ENCODE measurements around the gene DCANP1. TPM values are rescaled to one million over a fixed set of nuclear protein-coding genes. Genes with fewer than 3 reads are reported as not detected.

DCANP1 gene
- total and polyA plus RNA-seq, 2 donors (not counting 3 experiments of a cell fraction or from before 2014, with no cell fraction given), result not detected

DNA sequence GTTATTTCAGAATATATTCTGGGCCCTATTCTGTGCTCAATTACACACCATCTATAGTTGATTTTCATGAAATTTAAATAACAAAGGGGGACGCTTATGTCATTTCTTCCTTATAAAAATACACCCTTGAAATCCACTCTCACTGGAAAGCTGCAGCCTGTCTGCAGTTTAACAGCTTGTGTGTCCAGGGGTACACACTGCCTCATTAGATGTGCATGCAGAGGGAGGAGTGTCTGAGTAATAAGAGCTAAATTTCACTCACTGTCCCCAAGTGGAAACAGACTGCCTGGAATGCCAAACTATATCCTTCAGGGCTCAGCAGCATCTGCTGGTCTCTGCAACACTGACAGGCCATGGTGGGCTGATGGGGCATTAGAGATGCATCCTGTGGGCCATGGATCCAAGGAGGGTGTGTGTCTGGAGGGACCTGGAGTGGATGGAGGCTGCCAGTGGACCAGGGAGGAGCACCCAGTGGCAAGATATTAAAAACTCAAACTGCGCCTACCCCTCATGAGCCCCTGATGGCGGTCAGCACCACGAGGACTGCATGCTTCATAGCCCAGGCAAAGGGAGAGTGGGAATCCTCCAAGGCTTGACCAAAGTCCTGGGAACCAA is 20.8 kb upstream of the DCANP1 start:
- TF ChIP-seq, protein P1, sequence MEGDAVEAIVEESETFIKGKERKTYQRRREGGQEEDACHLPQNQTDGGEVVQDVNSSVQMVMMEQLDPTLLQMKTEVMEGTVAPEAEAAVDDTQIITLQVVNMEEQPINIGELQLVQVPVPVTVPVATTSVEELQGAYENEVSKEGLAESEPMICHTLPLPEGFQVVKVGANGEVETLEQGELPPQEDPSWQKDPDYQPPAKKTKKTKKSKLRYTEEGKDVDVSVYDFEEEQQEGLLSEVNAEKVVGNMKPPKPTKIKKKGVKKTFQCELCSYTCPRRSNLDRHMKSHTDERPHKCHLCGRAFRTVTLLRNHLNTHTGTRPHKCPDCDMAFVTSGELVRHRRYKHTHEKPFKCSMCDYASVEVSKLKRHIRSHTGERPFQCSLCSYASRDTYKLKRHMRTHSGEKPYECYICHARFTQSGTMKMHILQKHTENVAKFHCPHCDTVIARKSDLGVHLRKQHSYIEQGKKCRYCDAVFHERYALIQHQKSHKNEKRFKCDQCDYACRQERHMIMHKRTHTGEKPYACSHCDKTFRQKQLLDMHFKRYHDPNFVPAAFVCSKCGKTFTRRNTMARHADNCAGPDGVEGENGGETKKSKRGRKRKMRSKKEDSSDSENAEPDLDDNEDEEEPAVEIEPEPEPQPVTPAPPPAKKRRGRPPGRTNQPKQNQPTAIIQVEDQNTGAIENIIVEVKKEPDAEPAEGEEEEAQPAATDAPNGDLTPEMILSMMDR (IDR thresholded peaks at IDR 0.05; ENCODE audit: extremely low read depth in 1 of 2, insufficient read depth in 1 of 2, low read depth in 1 of 2, low read length in 2 of 2), result no peak
- no peak for TF ChIP-seq MYC (IDR thresholded peaks at IDR 0.05; ENCODE audit: low read depth, low read length)
- no peak for TF ChIP-seq POLR2AphosphoS5 (IDR thresholded peaks at IDR 0.05; ENCODE audit: insufficient read depth, low read depth, low read length)
- no peak for TF ChIP-seq EZH2 (IDR thresholded peaks at IDR 0.05; ENCODE audit: borderline replicate concordance, low read depth, low read length, severe bottlenecking)
- TF ChIP-seq, protein P2, sequence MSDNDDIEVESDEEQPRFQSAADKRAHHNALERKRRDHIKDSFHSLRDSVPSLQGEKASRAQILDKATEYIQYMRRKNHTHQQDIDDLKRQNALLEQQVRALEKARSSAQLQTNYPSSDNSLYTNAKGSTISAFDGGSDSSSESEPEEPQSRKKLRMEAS (IDR thresholded peaks at IDR 0.05; ENCODE audit: insufficient read depth, insufficient read length), result no peak
- no peak for TF ChIP-seq POLR2A (IDR thresholded peaks at IDR 0.05; ENCODE audit: low read depth, low read length)
- no peak for TF ChIP-seq JUN (IDR thresholded peaks at IDR 0.05; ENCODE audit: borderline replicate concordance, insufficient read depth, insufficient read length, low read depth)
- TF ChIP-seq GATA2 (IDR thresholded peaks at IDR 0.05; ENCODE audit: insufficient read depth, insufficient read length, low read depth, low read length), result no peak
- no peak for TF ChIP-seq FOS (IDR thresholded peaks at IDR 0.05; ENCODE audit: borderline replicate concordance, insufficient read depth, low read length)
- H3K4me2 ChIP-seq (ENCODE audit: insufficient read depth, low read length), result no peak overlapping the region
- no peak overlapping the region for H3K4me3 ChIP-seq (replicated peaks in 1 of 3; ENCODE audit: insufficient read depth in 1 of 3, low read depth in 1 of 3, low read length in 3 of 3)
- no peaks in the 10 kb centered on the region for H3K9me3 ChIP-seq (replicated peaks; ENCODE audit: control insufficient read depth, insufficient read depth, low read length)
- H2AFZ ChIP-seq (ENCODE audit: low read depth, low read length), result no peak overlapping the region
- H3K9me1 ChIP-seq (replicated peaks; ENCODE audit: control insufficient read depth, extremely low read depth, insufficient read depth, low read length), result no peaks in the 10 kb centered on the region
- ChIA-PET CTCF (interaction anchor here (1.3 to 21.5 kb wide), 3 partner anchors 10 to 99 kb away, joined by 5 to 664 read pairs (median 661); no protein-coding TSS in a partner anchor), POLR2A (no interaction called here)
- BruUV-seq (replicated peaks), result no TSS peak
- no peak overlapping the region for H3K27ac ChIP-seq (ENCODE audit: insufficient read depth, low read depth, low read length)
- intact Hi-C loops (cut with micrococcal nuclease), result no loop called here
- peaks cover 3% of the 10 kb centered on the region for H3K4me1 ChIP-seq (ENCODE audit: control insufficient read depth, extremely low read depth, insufficient read depth, low read length)
- peaks cover 34 to 52% of the 10 kb centered on the region in 2 experiments for H3K27me3 ChIP-seq (ENCODE audit: control insufficient read depth in 2 of 2, insufficient read depth in 2 of 2, low read length in 2 of 2)
- FAIRE-seq, result no peak
- dilution Hi-C loops (cut with MboI; ENCODE audit: extremely low pct_ligation_motif_present, low sequenced_read_pairs), result loop anchor here (25.0 kb wide), 1 partner anchor 94 kb away; no protein-coding TSS in a partner anchor
- DNase-seq (ENCODE audit: low read depth, low spot score), result no peak
- no peaks in the 10 kb centered on the region for H4K20me1 ChIP-seq (replicated peaks; ENCODE audit: control insufficient read depth, extremely low read depth, insufficient read depth, low read length)
- H3K9ac ChIP-seq (replicated peaks; ENCODE audit: extremely low read depth, insufficient read depth, low read length), result no peak overlapping the region
- no peaks in the 10 kb centered on the region for H3K79me2 ChIP-seq (ENCODE audit: control insufficient read depth, insufficient read depth, low read length)
- no peaks in the 10 kb centered on the region for H3K36me3 ChIP-seq (ENCODE audit: control insufficient read depth in 2 of 2, extremely low read depth in 1 of 2, insufficient read depth in 2 of 2, low read length in 2 of 2)

Data from endothelial cell of umbilical vein (primary cell).